HL-60/S4 (cell line): ENCODE data around the gene MOGAT2.
"Not testable (repeated sequence)": the region's sequence is repeated elsewhere in the genome, so short reads cannot be mapped to it uniquely, and the experiment has no call there.

ENCODE experiments used
- in situ Hi-C: fragments of 300-500 bp; cut with MboI; formaldehyde crosslinking; loops from 2 replicates; pipeline ENCODE4 v1.14.3; 2022; ENCODE audit warnings: low sequenced_read_pairs

The MOGAT2 gene

GRCh38 chr11:75748729-75749273 is 31.2 kb downstream of the MOGAT2 start:
- in situ Hi-C loops = not testable (repeated sequence)

- in situ Hi-C loops = not testable (repeated sequence)
Observed at GRCh38 chr11:75754933-75755332, 37.3 kb downstream of the MOGAT2 start.

- in situ Hi-C loops = no loop called here
Observed at GRCh38 chr11:75757651-75758050, 40.0 kb downstream of the MOGAT2 start.

- in situ Hi-C loops = no loop called here
Observed at GRCh38 chr11:75759832-75760231, 42.2 kb downstream of the MOGAT2 start.

GRCh38 chr11:75760243-75760642 is 42.6 kb downstream of the MOGAT2 start:
- in situ Hi-C loops = no loop called here

GRCh38 chr11:75760710-75761493 is 43.3 kb downstream of the MOGAT2 start:
- in situ Hi-C loops = no loop called here

GRCh38 chr11:75762158-75762557 is 44.5 kb downstream of the MOGAT2 start:
- in situ Hi-C loops = no loop called here

- in situ Hi-C loops = no loop called here
Observed at GRCh38 chr11:75762885-75763284, 45.2 kb downstream of the MOGAT2 start.

GRCh38 chr11:75763846-75764245 is 46.2 kb downstream of the MOGAT2 start:
- in situ Hi-C loops = no loop called here

GRCh38 chr11:75765116-75765515 is 47.5 kb downstream of the MOGAT2 start:
- in situ Hi-C loops = no loop called here

- in situ Hi-C loops = no loop called here
Observed at GRCh38 chr11:75766443-75767227, 49.0 kb downstream of the MOGAT2 start.

GRCh38 chr11:75767228-75767572 is 49.6 kb downstream of the MOGAT2 start:
- in situ Hi-C loops = no loop called here

- in situ Hi-C loops = no loop called here
Observed at GRCh38 chr11:75767793-75768111, 50.1 kb downstream of the MOGAT2 start.

GRCh38 chr11:75768112-75768908 is 50.7 kb downstream of the MOGAT2 start, which contains the start of gene DGAT2:
DGAT2 (plus strand) TSS chr11:75768778; CDS start chr11:75768992, 214 bp downstream.
- in situ Hi-C loops = no loop called here

- in situ Hi-C loops = no loop called here
Observed at GRCh38 chr11:75768909-75769771, 51.5 kb downstream of the MOGAT2 start.

GRCh38 chr11:75770102-75770501 is 52.5 kb downstream of the MOGAT2 start:
- in situ Hi-C loops = no loop called here

- in situ Hi-C loops = no loop called here
Observed at GRCh38 chr11:75771646-75772410, 54.2 kb downstream of the MOGAT2 start.

- in situ Hi-C loops = no loop called here
Observed at GRCh38 chr11:75773595-75774353, 56.1 kb downstream of the MOGAT2 start.

GRCh38 chr11:75775056-75775455 is 57.4 kb downstream of the MOGAT2 start:
- in situ Hi-C loops = no loop called here
